Progenitor cell of endocrine pancreas (in vitro differentiated cells): ENCODE data around the gene SH3GLB2. TPM values are rescaled to one million over a fixed set of nuclear protein-coding genes. Genes with fewer than 3 reads are reported as not detected.

Experiments used
- DNase-seq: peaks from one replicate; pipeline ENCODE4 v3.0.0; 2021; ENCODE audit warnings: low spot score; ENCODE audit not compliant: unreplicated experiment
- H3K27ac Mint-ChIP-seq: 2 replicates; pipeline ENCODE4 v1.8.0; 2021; ENCODE audit warnings: mild to moderate bottlenecking, moderate library complexity, mixed read lengths
- H3K27me3 Mint-ChIP-seq: 2 replicates; pipeline ENCODE4 v1.8.0; 2021; ENCODE audit warnings: mixed read lengths
- H3K36me3 Mint-ChIP-seq: 2 replicates; pipeline ENCODE4 v1.8.0; 2022; ENCODE audit warnings: mixed read lengths; ENCODE audit not compliant: insufficient read depth
- H3K4me1 Mint-ChIP-seq: 2 replicates; pipeline ENCODE4 v1.8.0; 2021; ENCODE audit warnings: low read depth, mixed read lengths
- H3K4me3 Mint-ChIP-seq: 2 replicates; pipeline ENCODE4 v1.8.0; 2021; ENCODE audit warnings: low read depth, mild to moderate bottlenecking, moderate library complexity, mixed read lengths
- H3K9me3 Mint-ChIP-seq: 2 replicates; pipeline ENCODE4 v1.8.0; 2021; ENCODE audit warnings: low read depth, mixed read lengths
- total RNA-seq: library from RNA; stranded (reverse); gene quantifications from 2 replicates; pipeline ENCODE4 v1.2.1, GENCODE V29; 2021
- TF ChIP-seq, protein P1 (sequence below): fragments of 200-600 bp; sonication (generic); IDR thresholded peaks from one replicate; pipeline ENCODE4 v1.5.0; 2021; ENCODE audit warnings: antibody characterized with exemption, mild to moderate bottlenecking; ENCODE audit not compliant: unreplicated experiment

The SH3GLB2 gene
- total RNA-seq, 1 donor from 2014 or later = 183 TPM

- no peak overlapping the region for H3K4me3 Mint-ChIP-seq
- no peaks in the 10 kb centered on the region for H3K9me3 Mint-ChIP-seq
- H3K27ac Mint-ChIP-seq = no peak overlapping the region
- peaks cover 10% of the 10 kb centered on the region for H3K36me3 Mint-ChIP-seq
- no peaks in the 10 kb centered on the region for H3K27me3 Mint-ChIP-seq
- no peaks in the 10 kb centered on the region for H3K4me1 Mint-ChIP-seq
- no peak for DNase-seq
- TF ChIP-seq, protein P1, sequence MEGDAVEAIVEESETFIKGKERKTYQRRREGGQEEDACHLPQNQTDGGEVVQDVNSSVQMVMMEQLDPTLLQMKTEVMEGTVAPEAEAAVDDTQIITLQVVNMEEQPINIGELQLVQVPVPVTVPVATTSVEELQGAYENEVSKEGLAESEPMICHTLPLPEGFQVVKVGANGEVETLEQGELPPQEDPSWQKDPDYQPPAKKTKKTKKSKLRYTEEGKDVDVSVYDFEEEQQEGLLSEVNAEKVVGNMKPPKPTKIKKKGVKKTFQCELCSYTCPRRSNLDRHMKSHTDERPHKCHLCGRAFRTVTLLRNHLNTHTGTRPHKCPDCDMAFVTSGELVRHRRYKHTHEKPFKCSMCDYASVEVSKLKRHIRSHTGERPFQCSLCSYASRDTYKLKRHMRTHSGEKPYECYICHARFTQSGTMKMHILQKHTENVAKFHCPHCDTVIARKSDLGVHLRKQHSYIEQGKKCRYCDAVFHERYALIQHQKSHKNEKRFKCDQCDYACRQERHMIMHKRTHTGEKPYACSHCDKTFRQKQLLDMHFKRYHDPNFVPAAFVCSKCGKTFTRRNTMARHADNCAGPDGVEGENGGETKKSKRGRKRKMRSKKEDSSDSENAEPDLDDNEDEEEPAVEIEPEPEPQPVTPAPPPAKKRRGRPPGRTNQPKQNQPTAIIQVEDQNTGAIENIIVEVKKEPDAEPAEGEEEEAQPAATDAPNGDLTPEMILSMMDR = no peak
Observed at GRCh38 chr9:129010267-129010975, 17.7 kb downstream of the SH3GLB2 start.

DNA sequence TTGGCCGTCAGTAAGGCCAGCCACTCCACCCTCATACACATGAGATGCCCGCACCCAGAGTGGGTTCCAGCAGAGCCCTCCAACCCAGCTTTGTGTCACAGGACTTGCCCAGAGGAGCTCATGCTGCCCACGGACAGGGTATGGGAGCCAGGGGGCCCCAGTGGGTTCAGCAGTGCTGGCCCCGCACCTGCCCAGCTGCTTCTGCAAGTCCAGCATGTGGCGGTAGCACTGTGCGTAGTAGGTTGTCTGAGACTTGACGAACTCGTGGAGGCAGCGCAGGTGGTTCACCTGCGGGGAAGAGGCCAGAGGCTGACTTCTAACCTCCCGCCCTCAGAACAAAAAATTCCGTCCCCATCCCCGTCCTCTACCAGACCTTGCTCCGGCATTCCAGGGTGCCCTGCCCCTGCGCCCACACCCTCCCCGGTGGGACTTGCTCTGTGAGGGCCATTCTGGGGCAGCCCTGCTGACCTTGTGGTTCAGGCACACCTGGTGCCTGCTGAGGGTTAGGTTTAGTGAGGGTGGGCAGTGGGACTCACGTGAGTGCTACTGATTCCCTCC is 18.5 kb downstream of the SH3GLB2 start:
- DNase-seq = no peak
- Mint-ChIP-seq H3K27me3 (no peaks in the 10 kb centered on the region), H3K27ac (peak overlapping the region; percentile 80), H3K4me3 (no peak overlapping the region), H3K4me1 (no peaks in the 10 kb centered on the region), H3K9me3 (no peaks in the 10 kb centered on the region), H3K36me3 (peaks cover 7% of the 10 kb centered on the region)
- TF ChIP-seq, protein P1 = no peak

- Mint-ChIP-seq H3K27ac (no peak overlapping the region), H3K27me3 (no peaks in the 10 kb centered on the region), H3K4me1 (no peaks in the 10 kb centered on the region), H3K36me3 (peaks cover 7% of the 10 kb centered on the region), H3K9me3 (no peaks in the 10 kb centered on the region), H3K4me3 (no peak overlapping the region)
- DNase-seq = no peak
- TF ChIP-seq, protein P1 = no peak
Observed at GRCh38 chr9:129008986-129009583, 19.0 kb downstream of the SH3GLB2 start.

DNA sequence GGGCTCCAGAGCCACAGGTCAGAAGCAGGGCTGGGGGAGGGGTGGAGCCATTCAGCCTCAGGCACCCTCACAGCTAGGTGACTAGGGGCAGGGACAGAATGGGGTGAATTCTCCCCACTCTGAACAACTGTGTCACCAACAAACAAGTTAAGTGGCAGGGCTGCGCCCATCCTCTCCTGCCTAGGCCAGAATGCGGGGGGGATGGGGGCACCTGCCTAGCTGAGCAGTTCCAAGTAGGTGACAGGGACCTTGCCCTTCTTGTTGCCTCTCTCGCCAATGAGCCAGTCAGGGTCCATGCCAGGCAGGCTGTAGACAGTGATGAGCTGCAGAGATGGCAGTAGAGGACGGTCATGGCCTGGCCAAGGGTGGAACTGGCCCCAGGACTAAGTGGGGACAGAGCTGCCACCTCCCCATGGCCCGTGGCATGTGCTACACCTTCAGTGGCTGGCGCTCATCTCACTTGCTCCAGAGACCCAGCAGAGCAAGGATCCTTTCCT is 19.6 kb downstream of the SH3GLB2 start:
- H3K36me3 Mint-ChIP-seq = peaks cover 7% of the 10 kb centered on the region
- no peak overlapping the region for H3K4me3 Mint-ChIP-seq
- H3K4me1 Mint-ChIP-seq = no peaks in the 10 kb centered on the region
- TF ChIP-seq, protein P1 = no peak
- no peak for DNase-seq
- H3K27me3 Mint-ChIP-seq = no peaks in the 10 kb centered on the region
- no peak overlapping the region for H3K27ac Mint-ChIP-seq
- no peaks in the 10 kb centered on the region for H3K9me3 Mint-ChIP-seq

- TF ChIP-seq, protein P1 = no peak
- Mint-ChIP-seq H3K27ac (peak overlapping the region; percentile 33), H3K9me3 (no peaks in the 10 kb centered on the region), H3K4me3 (no peak overlapping the region), H3K4me1 (no peaks in the 10 kb centered on the region), H3K36me3 (peaks cover 7% of the 10 kb centered on the region), H3K27me3 (no peaks in the 10 kb centered on the region)
- no peak for DNase-seq
Observed at GRCh38 chr9:129007766-129008468, 20.2 kb downstream of the SH3GLB2 start.
